Esophagus muscularis mucosa (tissue), 2 donors: Measurements from ENCODE around the gene GJC1.

Experiments used
- EP300 ChIP-seq: sonication (generic); formaldehyde crosslinking; IDR thresholded peaks from one replicate; pipeline ENCODE4 v1.6.1; 2017; ENCODE audit warnings: antibody characterized with exemption
- POLR2A ChIP-seq: fragments of 450-650 bp; IDR thresholded peaks from one replicate; pipeline ENCODE4 v1.6.1; 2017; ENCODE audit warnings: antibody characterized with exemption, moderate library complexity, mild to moderate bottlenecking, low read depth

GRCh38 chr17:44871556-44871955 lies 41.5 kb upstream of the GJC1 start:
- TF ChIP-seq EP300 (no peak), POLR2A (no peak)
